Endothelial cell of umbilical vein (primary cell): Measurements from ENCODE around the gene ABCA3.

ENCODE experiments used
- MAX ChIP-seq: IDR thresholded peaks from 2 replicates; pipeline ENCODE4 v1.6.1; 2011; ENCODE audit not compliant: insufficient read depth, insufficient read length
- POLR2A ChIP-seq: IDR thresholded peaks from 2 replicates; pipeline ENCODE4 v1.6.1; 2012; ENCODE audit warnings: low read depth, mild to moderate bottlenecking, control low read depth, low read length

- TF ChIP-seq POLR2A: no peak
- TF ChIP-seq MAX: no peak
These were observed 2.7 kb upstream of the ABCA3 start for GRCh38 chr16:2343211-2343610.
